NCI-H1694 (cell line): ENCODE measurements around the gene PRAC2.

Experiments
- DNase-seq: peaks from one replicate; lab custom pipeline; 2025; lab: John Stamatoyannopoulos, UW

PRAC2 gene

GRCh38 chr17:48734333-48735061, 11.5 kb downstream of the PRAC2 start:
- DNase-seq = no peak

- DNase-seq = no peak
Observed at GRCh38 chr17:48735062-48735351, 12.0 kb downstream of the PRAC2 start.

- DNase-seq = no peak
Observed at GRCh38 chr17:48737330-48738043, 14.5 kb downstream of the PRAC2 start.

- DNase-seq = no peak
Observed at GRCh38 chr17:48738424-48738802, 15.4 kb downstream of the PRAC2 start.

GRCh38 chr17:48738803-48739526, 16.0 kb downstream of the PRAC2 start:
- DNase-seq = no peak

GRCh38 chr17:48740537-48740936, 17.6 kb downstream of the PRAC2 start:
- no peak for DNase-seq

- DNase-seq = no peak
Observed at GRCh38 chr17:48745381-48746275, 22.6 kb downstream of the PRAC2 start.

- DNase-seq = no peak
Observed at GRCh38 chr17:48746916-48747444, 24.0 kb downstream of the PRAC2 start.

GRCh38 chr17:48747445-48748363, 24.7 kb downstream of the PRAC2 start:
- no peak for DNase-seq

- DNase-seq = no peak
Observed at GRCh38 chr17:48748718-48749566, 26.0 kb downstream of the PRAC2 start.

- DNase-seq = no peak
Observed at GRCh38 chr17:48749621-48750553, 26.9 kb downstream of the PRAC2 start.

GRCh38 chr17:48751172-48751571, 28.2 kb downstream of the PRAC2 start:
- DNase-seq = no peak

GRCh38 chr17:48751733-48752398, 28.9 kb downstream of the PRAC2 start:
- no peak for DNase-seq

GRCh38 chr17:48752399-48753288, 29.7 kb downstream of the PRAC2 start:
- DNase-seq = no peak

- no peak for DNase-seq
Observed at GRCh38 chr17:48753794-48754499, 31.0 kb downstream of the PRAC2 start.

- DNase-seq = no peak
Observed at GRCh38 chr17:48754500-48755261, 31.7 kb downstream of the PRAC2 start.
